ENCODE results near the gene SLC30A7.

DNA sequence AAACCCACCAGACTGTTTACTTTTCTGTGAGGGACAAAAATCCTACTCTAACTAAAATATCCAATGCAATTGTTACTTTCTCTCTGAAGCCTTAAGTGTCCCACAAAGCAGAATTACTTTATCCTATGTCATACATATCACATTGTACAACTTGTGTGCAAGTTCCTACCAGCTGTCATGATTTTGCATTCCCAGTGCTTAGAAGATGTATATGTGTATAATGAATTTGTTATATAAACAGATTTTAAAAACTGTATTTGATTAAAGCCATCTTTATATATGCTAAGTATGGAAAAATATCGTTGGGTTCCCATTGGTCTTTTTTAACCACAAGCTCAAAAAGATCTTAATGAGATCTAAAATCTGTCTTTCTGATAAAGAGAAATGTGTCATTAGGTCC, 72.7 kb downstream of the SLC30A7 start:
- TF ChIP-seq, protein P1, sequence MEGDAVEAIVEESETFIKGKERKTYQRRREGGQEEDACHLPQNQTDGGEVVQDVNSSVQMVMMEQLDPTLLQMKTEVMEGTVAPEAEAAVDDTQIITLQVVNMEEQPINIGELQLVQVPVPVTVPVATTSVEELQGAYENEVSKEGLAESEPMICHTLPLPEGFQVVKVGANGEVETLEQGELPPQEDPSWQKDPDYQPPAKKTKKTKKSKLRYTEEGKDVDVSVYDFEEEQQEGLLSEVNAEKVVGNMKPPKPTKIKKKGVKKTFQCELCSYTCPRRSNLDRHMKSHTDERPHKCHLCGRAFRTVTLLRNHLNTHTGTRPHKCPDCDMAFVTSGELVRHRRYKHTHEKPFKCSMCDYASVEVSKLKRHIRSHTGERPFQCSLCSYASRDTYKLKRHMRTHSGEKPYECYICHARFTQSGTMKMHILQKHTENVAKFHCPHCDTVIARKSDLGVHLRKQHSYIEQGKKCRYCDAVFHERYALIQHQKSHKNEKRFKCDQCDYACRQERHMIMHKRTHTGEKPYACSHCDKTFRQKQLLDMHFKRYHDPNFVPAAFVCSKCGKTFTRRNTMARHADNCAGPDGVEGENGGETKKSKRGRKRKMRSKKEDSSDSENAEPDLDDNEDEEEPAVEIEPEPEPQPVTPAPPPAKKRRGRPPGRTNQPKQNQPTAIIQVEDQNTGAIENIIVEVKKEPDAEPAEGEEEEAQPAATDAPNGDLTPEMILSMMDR (IDR thresholded peaks at IDR 0.05; ENCODE audit: low read depth, low read length), result no peak
- TF ChIP-seq EZH2phosphoT487 (IDR thresholded peaks at IDR 0.05; ENCODE audit: low read depth), result no peak
